ENCODE data around the gene TMEM139. TPM values are rescaled to one million over a fixed set of nuclear protein-coding genes. Genes with fewer than 3 reads are reported as not detected.

The TMEM139 gene
- total RNA-seq, 2 donors from 2014 or later, result 1.6 to 2.3 TPM

- Mint-ChIP-seq H3K4me3 (no peak overlapping the region), H3K27ac (no peak overlapping the region), H3K9me3 (peaks cover 2% of the 10 kb centered on the region), H3K4me1 (no peaks in the 10 kb centered on the region), H3K27me3 (ENCODE audit: insufficient read depth) (peaks cover 4% of the 10 kb centered on the region), H3K36me3 (ENCODE audit: low read depth) (peaks cover 22% of the 10 kb centered on the region)
- Histone ChIP-seq H3K27ac (ENCODE audit: low read depth, low read length) (no peak overlapping the region), H3K27me3 (ENCODE audit: control insufficient read depth, insufficient read depth, low read length, poor library complexity, severe bottlenecking) (no peaks in the 10 kb centered on the region), H3K9ac (ENCODE audit: extremely low read depth, low read length, poor library complexity, severe bottlenecking) (no peak overlapping the region), H3K4me3 (ENCODE audit: low read length) (no peak overlapping the region), H3K36me3 (ENCODE audit: control insufficient read depth, insufficient read depth, low read length) (peaks cover 24% of the 10 kb centered on the region), H3K4me1 (ENCODE audit: control insufficient read depth, insufficient read depth, low read length) (no peaks in the 10 kb centered on the region), H3K9me3 (ENCODE audit: control insufficient read depth, low read length) (no peaks in the 10 kb centered on the region)
- DNase-seq, result no peak
- 86 to 93% methylated on average over 1 to 5 of the region's 5 CpGs for WGBS, 2 experiments (ENCODE audit: insufficient coverage in 1 of 2, insufficient read length in 1 of 2)
- TF ChIP-seq, protein P1, sequence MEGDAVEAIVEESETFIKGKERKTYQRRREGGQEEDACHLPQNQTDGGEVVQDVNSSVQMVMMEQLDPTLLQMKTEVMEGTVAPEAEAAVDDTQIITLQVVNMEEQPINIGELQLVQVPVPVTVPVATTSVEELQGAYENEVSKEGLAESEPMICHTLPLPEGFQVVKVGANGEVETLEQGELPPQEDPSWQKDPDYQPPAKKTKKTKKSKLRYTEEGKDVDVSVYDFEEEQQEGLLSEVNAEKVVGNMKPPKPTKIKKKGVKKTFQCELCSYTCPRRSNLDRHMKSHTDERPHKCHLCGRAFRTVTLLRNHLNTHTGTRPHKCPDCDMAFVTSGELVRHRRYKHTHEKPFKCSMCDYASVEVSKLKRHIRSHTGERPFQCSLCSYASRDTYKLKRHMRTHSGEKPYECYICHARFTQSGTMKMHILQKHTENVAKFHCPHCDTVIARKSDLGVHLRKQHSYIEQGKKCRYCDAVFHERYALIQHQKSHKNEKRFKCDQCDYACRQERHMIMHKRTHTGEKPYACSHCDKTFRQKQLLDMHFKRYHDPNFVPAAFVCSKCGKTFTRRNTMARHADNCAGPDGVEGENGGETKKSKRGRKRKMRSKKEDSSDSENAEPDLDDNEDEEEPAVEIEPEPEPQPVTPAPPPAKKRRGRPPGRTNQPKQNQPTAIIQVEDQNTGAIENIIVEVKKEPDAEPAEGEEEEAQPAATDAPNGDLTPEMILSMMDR (conservative IDR thresholded peaks at IDR 0.05), result no peak
These were observed 15.5 kb upstream of the TMEM139 start for GRCh38 chr7:143269251-143269650.

DNA sequence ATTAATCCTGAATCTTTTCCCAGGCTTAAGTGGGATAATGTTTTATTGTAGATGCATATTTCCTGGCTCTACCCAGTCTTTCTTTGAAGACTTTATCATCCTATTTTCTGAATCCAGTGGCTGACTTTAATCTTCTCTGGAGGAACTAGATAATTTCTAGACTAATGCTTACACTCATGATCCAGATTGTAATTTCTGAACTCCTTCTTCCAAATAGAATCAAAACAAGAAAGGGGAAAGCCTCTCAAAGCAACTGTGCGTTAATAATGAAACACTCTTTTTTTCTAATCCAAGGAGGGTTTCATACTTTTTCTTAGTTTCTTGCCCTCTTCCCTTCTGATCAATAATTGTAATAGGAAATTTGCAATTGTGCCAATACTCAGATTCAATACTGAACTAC is 13.5 kb upstream of the TMEM139 start:
- peaks cover 21% of the 10 kb centered on the region for H3K36me3 ChIP-seq (ENCODE audit: control insufficient read depth, insufficient read depth, low read length)
- Mint-ChIP-seq H3K36me3 (ENCODE audit: low read depth) (peaks cover 16% of the 10 kb centered on the region), H3K4me1 (no peaks in the 10 kb centered on the region), H3K27ac (no peak overlapping the region), H3K27me3 (ENCODE audit: insufficient read depth) (peaks cover 4% of the 10 kb centered on the region), H3K4me3 (no peak overlapping the region), H3K9me3 (peaks cover 2% of the 10 kb centered on the region)
- H3K27me3 ChIP-seq (ENCODE audit: control insufficient read depth, insufficient read depth, low read length, poor library complexity, severe bottlenecking), result no peaks in the 10 kb centered on the region
- no peak for DNase-seq
- TF ChIP-seq, protein P1 (conservative IDR thresholded peaks at IDR 0.05), result no peak
- no peaks in the 10 kb centered on the region for H3K4me1 ChIP-seq (ENCODE audit: control insufficient read depth, insufficient read depth, low read length)
- 100% methylated on average over 1 of the region's 1 CpG; no CpG with 5 or more reads in 1 of the 2 experiments for WGBS, 2 experiments (ENCODE audit: insufficient coverage in 1 of 2, insufficient read length in 1 of 2)
- no peaks in the 10 kb centered on the region for H3K9me3 ChIP-seq (ENCODE audit: control insufficient read depth, low read length)
- H3K27ac ChIP-seq (ENCODE audit: low read depth, low read length), result no peak overlapping the region
- H3K4me3 ChIP-seq (ENCODE audit: low read length), result no peak overlapping the region
- no peak overlapping the region for H3K9ac ChIP-seq (ENCODE audit: extremely low read depth, low read length, poor library complexity, severe bottlenecking)

- TF ChIP-seq, protein P1 (conservative IDR thresholded peaks at IDR 0.05), result no peak
These were observed 11.9 kb upstream of the TMEM139 start for GRCh38 chr7:143272871-143273270.

More at GRCh38 chr7:143272871-143273270, 11.9 kb upstream of the TMEM139 start:
- Histone ChIP-seq H3K4me1 (ENCODE audit: control insufficient read depth, insufficient read depth, low read length) (no peaks in the 10 kb centered on the region), H3K4me3 (ENCODE audit: low read length) (no peak overlapping the region), H3K27me3 (ENCODE audit: control insufficient read depth, insufficient read depth, low read length, poor library complexity, severe bottlenecking) (no peaks in the 10 kb centered on the region), H3K36me3 (ENCODE audit: control insufficient read depth, insufficient read depth, low read length) (peaks cover 12% of the 10 kb centered on the region), H3K9me3 (ENCODE audit: control insufficient read depth, low read length) (no peaks in the 10 kb centered on the region), H3K27ac (ENCODE audit: low read depth, low read length) (no peak overlapping the region), H3K9ac (ENCODE audit: extremely low read depth, low read length, poor library complexity, severe bottlenecking) (no peak overlapping the region)
- Mint-ChIP-seq H3K27me3 (ENCODE audit: insufficient read depth) (peaks cover 4% of the 10 kb centered on the region), H3K27ac (no peak overlapping the region), H3K36me3 (ENCODE audit: low read depth) (peaks cover 11% of the 10 kb centered on the region), H3K9me3 (peaks cover 2% of the 10 kb centered on the region), H3K4me1 (no peaks in the 10 kb centered on the region), H3K4me3 (no peak overlapping the region)
- WGBS, 2 experiments (ENCODE audit: insufficient coverage in 1 of 2, insufficient read length in 1 of 2), result 100% methylated on average over 2 of the region's 2 CpGs; no CpG with 5 or more reads in 1 of the 2 experiments
- no peak for DNase-seq

Measured in endodermal cell (in vitro differentiated cells).